HCT116 (cell line): ENCODE measurements around the gene ZNF148. TPM values are rescaled to one million over a fixed set of nuclear protein-coding genes. Genes with fewer than 3 reads are reported as not detected.

Experiments
- ATAC-seq: fragments of 200-7000 bp; cut with Tn5 transposase; 2 replicates; pipeline ENCODE4 v1.9.1; 2020; ENCODE audit warnings: mild to moderate bottlenecking, moderate library complexity
- BruUV-seq: library from RNA; stranded (reverse); fragments of 400-500 nt; replicated peaks from 2 replicates; lab custom pipeline; 2021; lab: Mats Ljungman, UMichigan
- CTCF ChIA-PET: fragments of 300-600 bp; sonication (Branson Sonifier 250); formaldehyde crosslinking; loops from one replicate; lab custom pipeline; 2021; ENCODE audit warnings: antibody characterized with exemption; lab: Charles Lee
- POLR2A ChIA-PET: fragments of 300-600, 350-600 bp; sonication (Branson Sonifier 250); formaldehyde crosslinking; loops from one replicate; lab custom pipeline; 2021; ENCODE audit warnings: antibody characterized with exemption; lab: Charles Lee
- RAD21 ChIA-PET, 2 experiments: fragments of 300-600 bp; sonication (Branson Sonifier 250); formaldehyde crosslinking; loops; one replicate each; lab custom pipeline; 2023; ENCODE audit warnings: low total read pairs in 2 of 2; ENCODE audit not compliant: uncharacterized antibody in 2 of 2, unreplicated experiment in 2 of 2, low non-redundant PET in 1 of 2; lab: Charles Lee
- DNase-seq: peaks from one replicate; pipeline ENCODE4 v3.0.0-alpha.2; 2010; ENCODE audit warnings: low read depth, low spot score
- H2AFZ ChIP-seq: fragments of 200-600 bp; shearing (Covaris generic), sonication (generic); 2 replicates; pipeline ENCODE4 v1.6.1; 2017; ENCODE audit warnings: low read depth, mixed run types, mixed read lengths, antibody characterized with exemption, low read length; ENCODE audit not compliant: poor library complexity, severe bottlenecking
- H3K27ac ChIP-seq: 2 replicates; pipeline ENCODE4 v1.5.1; 2012; ENCODE audit warnings: low read depth, low read length
- H3K27me3 ChIP-seq: fragments of 200-600 bp; sonication (generic); 2 replicates; pipeline ENCODE4 v1.6.1; 2016; ENCODE audit warnings: mixed run types, low read length, mixed read lengths; ENCODE audit not compliant: insufficient read depth
- H3K36me3 ChIP-seq, 2 experiments: fragments of 200-500 bp in 1 of 2; fragments of 200-600 bp in 1 of 2; sonication (Bioruptor generic) in 1 of 2; sonication (generic) in 1 of 2; 2 replicates each; pipeline versions ENCODE4 v1.5.1 to v1.6.1; 2014 to 2016; ENCODE audit warnings: low read length in 2 of 2, inconsistent platforms in 1 of 2, mixed read lengths in 1 of 2, mixed run types in 1 of 2; ENCODE audit not compliant: insufficient read depth in 2 of 2, control insufficient read depth in 1 of 2
- H3K4me1 ChIP-seq, 2 experiments: fragments of 200-600 bp in 1 of 2; sonication (generic) in 1 of 2; 2 replicates each; pipeline versions ENCODE4 v1.5.1 to v1.6.1; 2012 to 2017; ENCODE audit warnings: low read length in 2 of 2, inconsistent platforms in 1 of 2, mild to moderate bottlenecking in 1 of 2, mixed read lengths in 1 of 2, mixed run types in 1 of 2, moderate library complexity in 1 of 2; ENCODE audit not compliant: insufficient read depth in 2 of 2, control insufficient read depth in 1 of 2
- H3K4me2 ChIP-seq: fragments of 200-600 bp; sonication (generic); 2 replicates; pipeline ENCODE4 v1.6.1; 2017; ENCODE audit warnings: mixed run types, low read length, mixed read lengths
- H3K4me3 ChIP-seq, 2 experiments: fragments of 200-600 bp in 1 of 2; sonication (generic) in 1 of 2; replicated peaks in 1 of 2; 2 replicates each; pipeline ENCODE4 v1.5.1; 2011 to 2016; ENCODE audit warnings: low read length in 2 of 2, control low read depth in 1 of 2, low read depth in 1 of 2, mild to moderate bottlenecking in 1 of 2, mixed read lengths in 1 of 2, mixed run types in 1 of 2
- H3K79me2 ChIP-seq: fragments of 200-600 bp; sonication (generic); 2 replicates; pipeline ENCODE4 v1.6.1; 2017; ENCODE audit warnings: mild to moderate bottlenecking, mixed run types, low read length, moderate library complexity, mixed read lengths; ENCODE audit not compliant: insufficient read depth
- H3K9ac ChIP-seq: fragments of 200-600 bp; sonication (generic); 2 replicates; pipeline ENCODE4 v1.6.1; 2016; ENCODE audit warnings: low read length, mixed read lengths
- H3K9me2 ChIP-seq: fragments of 200-600 bp; sonication (generic), shearing (Covaris generic); 2 replicates; pipeline ENCODE4 v1.6.1; 2017; ENCODE audit warnings: mixed run types, mild to moderate bottlenecking, moderate library complexity; ENCODE audit not compliant: insufficient read depth
- H3K9me3 ChIP-seq, 2 experiments: fragments of 200-500 bp in 1 of 2; fragments of 200-600 bp in 1 of 2; sonication (Bioruptor generic) in 1 of 2; sonication (generic) in 1 of 2; 2 replicates each; pipeline ENCODE4 v1.6.1; 2014 to 2017; ENCODE audit warnings: low read length in 2 of 2, mixed read lengths in 2 of 2, inconsistent platforms in 1 of 2, low read depth in 1 of 2, mild to moderate bottlenecking in 1 of 2, mixed run types in 1 of 2, moderate library complexity in 1 of 2; ENCODE audit not compliant: control insufficient read depth in 1 of 2, insufficient read depth in 1 of 2
- H4K20me1 ChIP-seq: fragments of 200-600 bp; sonication (generic), shearing (Covaris generic); 2 replicates; pipeline ENCODE4 v1.6.1; 2017; ENCODE audit warnings: mixed run types, mild to moderate bottlenecking, moderate library complexity; ENCODE audit not compliant: insufficient read depth
- CEBPB ChIP-seq: IDR thresholded peaks from 2 replicates; pipeline ENCODE4 v1.6.1; 2012; ENCODE audit warnings: low read depth
- EGR1 ChIP-seq: IDR thresholded peaks from 2 replicates; pipeline ENCODE4 v1.6.1; 2012; ENCODE audit warnings: low read depth
- ELF1 ChIP-seq: IDR thresholded peaks from 2 replicates; pipeline ENCODE4 v1.6.1; 2012; ENCODE audit warnings: low read depth, borderline replicate concordance
- EZH2 ChIP-seq: fragments of 200-600 bp; sonication (generic); IDR thresholded peaks from 2 replicates; pipeline ENCODE4 v1.6.1; 2017; ENCODE audit warnings: antibody characterized with exemption, mixed run types
- EZH2phosphoT487 ChIP-seq: fragments of 200-600 bp; IDR thresholded peaks from 2 replicates; pipeline ENCODE4 v1.6.1; 2018; ENCODE audit warnings: antibody characterized with exemption, borderline replicate concordance
- JUND ChIP-seq: IDR thresholded peaks from 2 replicates; pipeline ENCODE4 v1.6.1; 2012
- POLR2A ChIP-seq: IDR thresholded peaks from 2 replicates; pipeline ENCODE4 v1.7.0; 2011; ENCODE audit warnings: borderline replicate concordance; ENCODE audit not compliant: insufficient read depth, insufficient read length; ENCODE audit errors: extremely low read depth
- SIN3A ChIP-seq: IDR thresholded peaks from 2 replicates; pipeline ENCODE4 v1.6.1; 2012; ENCODE audit warnings: low read depth
- SRF ChIP-seq: IDR thresholded peaks from 2 replicates; pipeline ENCODE4 v1.6.1; 2012; ENCODE audit warnings: low read depth
- TCF7L2 ChIP-seq: IDR thresholded peaks from 2 replicates; pipeline ENCODE4 v1.7.0; 2011; ENCODE audit warnings: borderline replicate concordance, inconsistent platforms; ENCODE audit not compliant: insufficient read depth, insufficient read length; ENCODE audit errors: extremely low read depth
- YY1 ChIP-seq: IDR thresholded peaks from 2 replicates; pipeline ENCODE4 v1.6.1; 2011; ENCODE audit warnings: low read length, low read depth, moderate library complexity, mild to moderate bottlenecking; ENCODE audit not compliant: insufficient replicate concordance; ENCODE audit errors: extremely low read depth
- intact Hi-C: fragments of 100-400 bp; cut with micrococcal nuclease; formaldehyde crosslinking; loops from 2 replicates; pipeline ENCODE4 v1.10.0; 2022
- total RNA-seq: library from RNA; stranded (reverse); gene quantifications from one replicate; pipeline ENCODE4 v1.2.1, GENCODE V29; 2021; ENCODE audit not compliant: unreplicated experiment
- TF ChIP-seq, protein P1 (sequence below), 3 experiments: fragments of 200-600 bp in 1 of 3; sonication (generic) in 1 of 3; IDR thresholded peaks in 2 of 3; conservative IDR thresholded peaks in 1 of 3; 2 replicates each; pipeline ENCODE4 v1.5.1; 2012 to 2017; ENCODE audit warnings: low read depth in 2 of 3, low read length in 2 of 3, antibody characterized with exemption in 1 of 3, borderline replicate concordance in 1 of 3, control low read depth in 1 of 3, mild to moderate bottlenecking in 1 of 3, mixed read lengths in 1 of 3, mixed run types in 1 of 3, moderate library complexity in 1 of 3; ENCODE audit not compliant: insufficient read depth in 1 of 3
- TF ChIP-seq, protein P2 (sequence below): IDR thresholded peaks from 2 replicates; pipeline ENCODE4 v1.6.1; 2012

ZNF148 gene
- total RNA-seq, 1 experiment from 2014 or later = 35.0 TPM

DNA sequence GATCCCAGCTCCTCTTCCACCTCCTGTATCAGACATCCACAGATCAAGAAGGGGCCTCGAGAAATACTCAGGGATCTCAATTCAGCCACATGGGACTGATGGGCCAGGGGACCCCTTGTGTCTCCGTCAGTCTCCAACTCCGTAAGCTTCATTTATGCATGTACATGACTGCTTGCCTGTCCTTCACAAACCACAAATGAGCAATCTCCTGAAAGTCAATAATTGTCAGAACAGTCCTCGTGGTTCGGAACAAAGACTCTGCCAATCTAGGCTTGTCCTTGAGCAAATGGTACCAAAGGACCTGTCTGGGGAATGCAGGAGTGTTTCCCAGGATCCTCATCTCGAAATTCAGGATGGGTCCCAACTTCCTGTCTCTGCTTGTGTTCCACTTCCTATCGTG, 183.4 kb downstream of the ZNF148 start:
- no peak overlapping the region for H2AFZ ChIP-seq
- peaks cover 3% of the 10 kb centered on the region; the same call in 1 of the 2 replicates for H3K79me2 ChIP-seq
- H3K36me3 ChIP-seq = peaks cover 0 to 28% of the 10 kb centered on the region in 2 experiments; a peak in 1 of 4 replicates
- H3K27me3 ChIP-seq = no peaks in the 10 kb centered on the region
- no peak overlapping the region for H3K9ac ChIP-seq
- intact Hi-C loops = no loop called here
- POLR2A ChIA-PET = no interaction called here
- TF ChIP-seq, protein P1, sequence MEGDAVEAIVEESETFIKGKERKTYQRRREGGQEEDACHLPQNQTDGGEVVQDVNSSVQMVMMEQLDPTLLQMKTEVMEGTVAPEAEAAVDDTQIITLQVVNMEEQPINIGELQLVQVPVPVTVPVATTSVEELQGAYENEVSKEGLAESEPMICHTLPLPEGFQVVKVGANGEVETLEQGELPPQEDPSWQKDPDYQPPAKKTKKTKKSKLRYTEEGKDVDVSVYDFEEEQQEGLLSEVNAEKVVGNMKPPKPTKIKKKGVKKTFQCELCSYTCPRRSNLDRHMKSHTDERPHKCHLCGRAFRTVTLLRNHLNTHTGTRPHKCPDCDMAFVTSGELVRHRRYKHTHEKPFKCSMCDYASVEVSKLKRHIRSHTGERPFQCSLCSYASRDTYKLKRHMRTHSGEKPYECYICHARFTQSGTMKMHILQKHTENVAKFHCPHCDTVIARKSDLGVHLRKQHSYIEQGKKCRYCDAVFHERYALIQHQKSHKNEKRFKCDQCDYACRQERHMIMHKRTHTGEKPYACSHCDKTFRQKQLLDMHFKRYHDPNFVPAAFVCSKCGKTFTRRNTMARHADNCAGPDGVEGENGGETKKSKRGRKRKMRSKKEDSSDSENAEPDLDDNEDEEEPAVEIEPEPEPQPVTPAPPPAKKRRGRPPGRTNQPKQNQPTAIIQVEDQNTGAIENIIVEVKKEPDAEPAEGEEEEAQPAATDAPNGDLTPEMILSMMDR (IDR thresholded peaks at IDR 0.05 in 2 of 3, conservative IDR thresholded peaks at IDR 0.05 in 1 of 3; ENCODE audit: borderline replicate concordance in 1 of 3, insufficient read depth in 1 of 3, low read depth in 2 of 3, low read length in 2 of 3) = no peak
- no peak for TF ChIP-seq CEBPB
- no peak for TF ChIP-seq EZH2
- TF ChIP-seq, protein P2, sequence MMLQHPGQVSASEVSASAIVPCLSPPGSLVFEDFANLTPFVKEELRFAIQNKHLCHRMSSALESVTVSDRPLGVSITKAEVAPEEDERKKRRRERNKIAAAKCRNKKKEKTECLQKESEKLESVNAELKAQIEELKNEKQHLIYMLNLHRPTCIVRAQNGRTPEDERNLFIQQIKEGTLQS = no peak
- no peak for TF ChIP-seq EZH2phosphoT487
- TF ChIP-seq TCF7L2 = no peak
- no peak overlapping the region for H3K27ac ChIP-seq
- H3K9me2 ChIP-seq = no peaks in the 10 kb centered on the region
- H3K4me2 ChIP-seq = no peak overlapping the region
- no peaks in the 10 kb centered on the region for H4K20me1 ChIP-seq
- H3K4me3 ChIP-seq = no peak overlapping the region
- no peaks in the 10 kb centered on the region for H3K4me1 ChIP-seq
- RAD21 ChIA-PET = no interaction called here
- H3K9me3 ChIP-seq = no peaks in the 10 kb centered on the region
- no peak for DNase-seq
- no TSS peak for BruUV-seq
- CTCF ChIA-PET = no interaction called here
- no peak for ATAC-seq

GRCh38 chr3:125191256-125191655, 183.9 kb downstream of the ZNF148 start:
- Histone ChIP-seq H3K4me3 (no peak overlapping the region), H4K20me1 (no peaks in the 10 kb centered on the region), H3K4me2 (no peak overlapping the region), H2AFZ (no peak overlapping the region), H3K36me3 (peaks cover 0 to 28% of the 10 kb centered on the region in 2 experiments; a peak in 1 of 4 replicates), H3K4me1 (no peaks in the 10 kb centered on the region), H3K79me2 (no peaks in the 10 kb centered on the region), H3K9me2 (no peaks in the 10 kb centered on the region), H3K9me3 (no peaks in the 10 kb centered on the region), H3K27ac (no peak overlapping the region), H3K9ac (no peak overlapping the region), H3K27me3 (no peaks in the 10 kb centered on the region)
- ChIA-PET CTCF (no interaction called here), POLR2A (no interaction called here), RAD21 (no interaction called here)
- ATAC-seq (no peak), DNase-seq (no peak)
- intact Hi-C loops = no loop called here
- TF ChIP-seq POLR2A = no peak
- TF ChIP-seq, protein P2 = no peak
- TF ChIP-seq SIN3A = no peak
- TF ChIP-seq CEBPB = no peak
- TF ChIP-seq, protein P1 (IDR thresholded peaks at IDR 0.05 in 2 of 3, conservative IDR thresholded peaks at IDR 0.05 in 1 of 3; ENCODE audit: borderline replicate concordance in 1 of 3, insufficient read depth in 1 of 3, low read depth in 2 of 3, low read length in 2 of 3) = no peak
- TF ChIP-seq ELF1 = no peak
- TF ChIP-seq YY1 = no peak
- TF ChIP-seq SRF = no peak
- no peak for TF ChIP-seq EGR1
- no peak for TF ChIP-seq JUND
- BruUV-seq = no TSS peak
